ENCODE measurements around the gene TEAD1. TPM values are rescaled to one million over a fixed set of nuclear protein-coding genes. Genes with fewer than 3 reads are reported as not detected.

TEAD1 gene
- total and polyA plus RNA-seq, 2 experiments from 2014 or later, result 24.5 to 103 TPM

GRCh38 chr11:12991426-12991825 lies 317.2 kb downstream of the TEAD1 start:
- Histone ChIP-seq H2AFZ (no peak overlapping the region), H3K4me1 (ENCODE audit: insufficient read depth) (no peaks in the 10 kb centered on the region), H3K4me3 (no peak overlapping the region), H3K79me2 (replicated peaks; ENCODE audit: insufficient read depth) (no peaks in the 10 kb centered on the region), H3K27me3 (ENCODE audit: insufficient read depth) (no peaks in the 10 kb centered on the region), H4K20me1 (replicated peaks; ENCODE audit: insufficient read depth) (no peaks in the 10 kb centered on the region), H3K27ac (ENCODE audit: low read depth) (no peak overlapping the region), H3F3A (replicated peaks; ENCODE audit: low read depth) (no peaks in the 10 kb centered on the region), H3K4me2 (no peak overlapping the region), H3K9me2 (ENCODE audit: insufficient read depth) (peaks cover 5% of the 10 kb centered on the region; the same call in 1 of the 2 replicates), H3K36me3 (ENCODE audit: insufficient read depth) (no peaks in the 10 kb centered on the region)
- ATAC-seq (no peak), DNase-seq (ENCODE audit: low spot score) (no peak)
- peaks cover 8% of the 10 kb centered on the region; the same call in 2 of the 3 replicates for H3K9me3 Mint-ChIP-seq
- H3K27me3 Mint-ChIP-seq (ENCODE audit: insufficient read depth, low read depth, poor library complexity), result peaks cover 2% of the 10 kb centered on the region
- no peaks in the 10 kb centered on the region for H3K4me1 Mint-ChIP-seq
- H3K36me3 Mint-ChIP-seq (ENCODE audit: low read depth), result no peaks in the 10 kb centered on the region
- TF ChIP-seq ETS1 (IDR thresholded peaks at IDR 0.05) (no peak), CTCF (conservative IDR thresholded peaks at IDR 0.05; ENCODE audit: low read depth in 2 of 2) (no peak), EZH2 (IDR thresholded peaks at IDR 0.05; ENCODE audit: low read depth, unreplicated experiment) (no peak), ZNF331 (CRISPR knock-in tag; IDR thresholded peaks at IDR 0.05; ENCODE audit: low read depth) (no peak), JUNB (IDR thresholded peaks at IDR 0.05; ENCODE audit: unreplicated experiment) (no peak), STAT1 (IDR thresholded peaks at IDR 0.05; ENCODE audit: unreplicated experiment) (no peak), POLR2AphosphoS5 (IDR thresholded peaks at IDR 0.05; ENCODE audit: low read depth) (no peak), REST (IDR thresholded peaks at IDR 0.05; ENCODE audit: unreplicated experiment) (no peak), CREB1 (CRISPR knock-in tag; IDR thresholded peaks at IDR 0.05; ENCODE audit: low read depth) (no peak), NANOG (IDR thresholded peaks at IDR 0.05; ENCODE audit: borderline replicate concordance) (no peak)
- H3K27ac Mint-ChIP-seq, result no peak overlapping the region
- H3K4me3 Mint-ChIP-seq, result no peak overlapping the region
